GM18907 (cell line): ENCODE measurements around the gene LMNA.

ENCODE experiments used
- ATAC-seq: cut with Tn5 transposase; IDR thresholded peaks from one replicate; pipeline ENCODE4 v1.9.1; 2021; ENCODE audit warnings: mild to moderate bottlenecking, moderate library complexity; ENCODE audit not compliant: unreplicated experiment

The LMNA gene

DNA sequence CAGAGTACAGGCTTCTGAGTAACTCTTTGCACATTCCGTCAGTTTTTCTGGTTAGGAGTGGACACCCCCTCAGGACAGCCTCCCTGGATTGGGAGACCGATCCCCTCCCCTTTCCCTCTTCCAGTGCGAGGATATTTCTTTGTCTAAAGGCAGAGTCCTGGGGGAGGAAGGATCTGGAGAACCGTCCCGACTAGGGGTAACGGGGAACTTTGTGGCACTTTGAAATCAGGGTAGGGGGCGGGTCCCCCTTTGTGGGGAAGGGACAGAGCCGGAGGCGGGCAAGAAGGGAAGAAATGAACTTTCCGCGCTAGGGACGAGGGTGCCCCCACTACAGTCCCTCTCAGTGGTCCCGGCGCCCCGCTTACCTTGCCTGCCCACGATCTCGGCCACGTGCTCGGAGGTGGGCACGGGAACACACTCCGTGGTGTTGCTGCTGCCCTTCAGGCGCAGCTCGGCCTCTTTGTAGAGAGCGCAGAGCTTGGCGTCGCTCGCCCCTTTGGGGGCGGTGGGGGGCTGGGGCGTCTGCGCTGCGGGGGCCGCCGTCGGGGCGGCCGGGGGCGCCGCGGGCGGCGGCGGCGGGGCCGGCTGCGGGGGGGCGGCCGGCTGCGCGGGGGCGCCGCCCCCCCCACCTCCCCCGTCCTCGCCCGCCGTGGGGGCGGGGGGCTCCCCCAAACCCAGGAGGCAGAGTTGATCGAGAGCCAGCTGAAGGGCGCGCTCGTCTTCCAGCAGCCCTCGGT is 33.2 kb upstream of the LMNA start:
- no peak for ATAC-seq

DNA sequence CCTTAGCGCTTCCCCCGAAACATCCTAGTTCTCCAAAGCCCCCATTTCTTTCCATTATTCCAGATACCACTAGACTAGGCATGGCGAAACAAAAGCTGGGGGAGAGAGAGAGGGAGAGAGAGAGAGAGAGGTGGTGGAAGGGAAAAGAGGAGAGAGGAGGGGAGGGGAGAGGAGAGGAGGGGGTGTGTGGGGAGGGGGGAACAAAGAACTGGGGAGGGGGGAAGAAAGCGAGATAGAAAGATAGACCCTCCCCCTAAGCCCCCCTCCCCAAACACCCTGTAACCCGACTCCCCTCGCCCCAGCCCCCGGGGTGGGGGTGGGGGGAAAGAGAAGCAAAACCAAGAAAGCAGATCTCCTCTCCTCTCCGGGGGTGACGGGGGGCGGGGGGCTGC is 32.6 kb upstream of the LMNA start:
- no peak for ATAC-seq

DNA sequence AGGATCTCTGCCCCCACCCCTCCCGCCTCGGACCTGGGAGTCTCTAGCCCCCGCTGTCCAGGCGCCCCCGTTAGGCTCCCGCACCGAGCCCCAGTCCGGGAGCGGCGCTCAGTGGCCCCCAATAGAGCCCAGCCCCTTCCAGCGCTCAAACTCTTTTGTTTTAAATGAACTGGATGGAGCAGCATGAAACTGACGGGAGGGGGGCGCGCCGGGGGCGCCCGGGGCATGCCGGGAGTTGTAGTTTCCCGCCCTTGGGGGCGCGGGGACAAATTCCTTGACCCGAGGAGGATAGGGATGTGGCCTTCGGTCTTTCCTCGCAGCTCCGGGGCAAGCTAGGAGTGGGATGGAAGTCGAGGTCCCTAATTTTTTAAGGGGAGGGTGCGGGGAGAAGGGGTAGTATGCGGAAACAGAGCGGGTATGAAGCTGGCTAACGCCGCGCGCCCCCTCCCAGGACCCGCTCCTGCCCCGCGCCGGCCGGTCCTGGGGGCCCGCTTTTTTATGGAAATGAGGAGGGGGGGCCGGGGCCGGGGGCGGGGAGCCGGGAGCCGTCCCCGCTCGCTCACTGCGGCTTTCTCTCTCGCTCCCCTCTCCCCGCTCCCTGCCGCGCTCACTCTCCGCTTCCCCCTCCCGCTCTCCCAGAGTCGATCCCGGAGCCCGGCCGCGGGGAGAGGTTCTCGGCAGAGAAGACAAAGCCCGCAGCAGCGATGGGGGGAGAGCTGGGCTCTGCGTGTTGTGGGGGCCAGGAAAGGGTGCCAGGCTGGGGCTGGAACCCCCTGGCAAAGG is 32.0 kb upstream of the LMNA start, which contains the start of gene MEX3A:
TSS of gene MEX3A (minus strand) at position 157 of the 783 bp plus-strand sequence. CDS start 467 bp downstream, outside the sequence.
- peak; percentile 57 for ATAC-seq

DNA sequence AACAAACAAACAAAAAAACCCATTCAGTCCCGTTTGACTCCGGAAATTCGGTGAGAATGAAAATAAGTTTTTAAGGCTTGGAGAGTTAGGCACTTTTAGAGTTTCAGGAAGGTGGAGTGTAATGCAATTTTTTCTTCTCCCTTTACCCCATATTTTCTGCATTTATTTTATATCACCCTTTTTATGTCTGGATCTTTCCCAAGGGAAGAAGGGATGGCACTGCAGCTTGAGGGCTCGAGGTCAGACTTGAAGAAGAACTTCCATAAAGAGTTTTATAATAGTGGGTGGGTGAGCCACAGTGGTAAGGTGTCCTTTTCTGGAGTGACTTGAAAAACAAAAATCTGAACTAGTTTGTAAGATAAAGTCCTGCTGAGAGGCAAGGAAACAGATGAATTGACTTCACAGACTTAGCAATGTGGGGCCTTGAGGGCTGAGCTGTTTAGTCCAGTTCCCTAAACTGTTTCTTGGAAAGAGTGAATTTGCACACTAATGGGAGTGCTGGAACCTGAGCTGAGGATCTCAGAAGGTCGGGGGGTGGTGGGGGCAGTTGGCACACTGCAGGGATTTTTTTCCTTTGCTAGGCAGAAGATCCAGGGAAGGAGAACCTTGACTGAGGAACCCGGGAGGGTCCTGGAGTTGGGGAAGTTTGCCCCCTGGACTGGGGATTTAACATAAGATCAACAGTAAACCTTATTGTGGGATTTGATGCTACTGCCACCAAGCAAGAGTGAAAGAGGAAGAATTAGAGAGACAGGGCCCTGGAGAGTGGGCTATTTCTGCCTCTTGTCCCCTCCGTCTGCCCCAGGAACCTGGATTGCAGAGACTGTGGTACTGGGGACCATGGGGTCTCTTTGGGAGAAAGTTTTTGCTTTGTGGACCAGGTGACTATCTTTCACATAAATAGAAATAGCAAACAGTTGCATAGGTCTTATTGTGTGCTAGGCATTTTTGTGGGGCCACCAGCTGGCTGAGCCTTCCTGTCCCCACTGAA is 30.4 kb upstream of the LMNA start:
- no peak for ATAC-seq

DNA sequence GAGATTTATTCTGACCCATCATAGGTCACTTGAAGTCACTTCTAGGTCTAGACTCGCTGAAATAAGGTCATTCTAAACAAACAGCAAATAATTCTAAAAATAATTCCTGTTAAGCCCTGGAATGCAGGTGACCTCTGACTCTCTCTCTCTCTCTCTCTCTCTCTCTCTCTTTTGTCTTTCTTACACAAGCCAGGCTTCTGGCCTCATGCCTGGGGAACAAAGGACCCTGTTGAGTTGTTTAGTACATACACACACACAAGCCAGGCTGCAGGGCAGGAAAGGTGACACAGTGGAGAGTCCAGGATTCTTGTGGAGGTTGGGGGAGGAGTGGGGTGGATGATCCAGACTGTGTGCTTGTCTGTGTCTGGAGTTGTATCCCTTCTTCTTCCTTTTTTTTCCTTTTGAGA is 28.3 kb upstream of the LMNA start:
- no peak for ATAC-seq

DNA sequence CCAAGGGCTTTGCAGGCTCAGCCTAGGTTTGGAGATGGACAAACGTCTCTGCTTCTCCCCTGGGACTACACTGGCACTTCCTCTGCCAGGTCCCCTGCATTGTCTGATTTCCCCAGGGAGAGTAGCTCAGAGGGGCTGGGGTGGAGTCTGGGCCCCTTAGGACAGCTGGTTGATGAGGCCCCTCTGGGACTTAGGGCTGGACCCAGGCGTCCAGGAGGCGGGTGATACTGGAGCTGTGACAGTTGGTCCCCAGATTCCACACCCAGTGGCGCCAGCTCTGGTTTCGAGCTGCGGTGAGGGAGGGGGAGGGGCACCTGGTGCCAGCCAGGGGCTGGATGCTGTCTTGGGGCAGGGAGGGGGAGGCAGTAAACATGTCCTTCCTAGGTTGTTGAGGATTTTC is 24.8 kb upstream of the LMNA start:
- ATAC-seq, result no peak

DNA sequence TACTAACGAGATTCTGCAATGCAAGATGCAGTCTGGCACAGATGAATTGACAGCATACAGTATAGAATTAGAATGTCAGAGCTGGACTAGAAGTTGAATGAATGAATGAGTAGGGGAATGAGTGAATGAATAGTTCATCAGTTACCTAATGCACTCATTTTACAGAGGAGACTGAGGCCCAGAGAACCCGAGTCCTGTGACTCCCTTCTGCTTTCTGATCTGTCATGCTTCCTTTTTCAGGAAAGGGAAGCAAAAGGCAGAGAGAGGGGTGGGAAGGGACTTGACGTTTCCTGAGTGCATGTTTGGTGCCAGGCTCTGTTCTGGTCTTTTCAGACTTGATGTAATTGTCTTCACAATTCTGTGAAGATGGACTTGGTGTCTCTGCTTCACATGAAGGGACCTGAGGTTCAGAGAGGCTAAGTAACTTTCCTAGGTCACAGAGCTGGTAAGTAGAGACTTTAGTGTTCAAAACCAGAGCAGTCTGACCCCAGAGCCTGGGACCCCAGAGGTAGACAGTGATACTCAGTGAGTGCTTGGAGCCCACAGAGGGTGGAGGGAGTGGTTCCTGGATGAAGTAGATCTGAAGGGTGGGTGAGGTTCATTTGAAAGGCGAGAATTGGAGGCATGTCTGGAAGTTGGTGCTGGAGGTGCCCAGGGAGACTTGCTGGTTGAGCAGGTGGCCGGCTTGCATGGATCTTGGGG is 24.2 kb upstream of the LMNA start:
- ATAC-seq, result no peak

DNA sequence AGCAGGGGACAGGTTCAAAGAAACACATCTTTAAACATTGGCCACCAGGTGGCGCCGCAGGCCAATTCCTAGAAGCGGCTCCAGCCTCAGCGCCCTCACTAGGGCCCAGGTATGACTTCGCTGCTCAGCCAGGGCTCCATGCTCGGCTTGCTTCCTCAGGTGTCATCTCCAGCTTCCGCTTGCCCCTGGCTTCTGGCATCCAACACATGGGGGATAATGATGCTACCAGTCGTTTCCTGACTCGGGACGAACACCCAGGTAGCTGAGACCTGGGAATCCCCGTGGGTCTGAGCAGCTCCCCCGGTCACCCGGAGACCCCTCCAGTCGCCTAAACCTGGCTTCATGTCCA is 23.7 kb upstream of the LMNA start:
- peak; percentile 69 for ATAC-seq

DNA sequence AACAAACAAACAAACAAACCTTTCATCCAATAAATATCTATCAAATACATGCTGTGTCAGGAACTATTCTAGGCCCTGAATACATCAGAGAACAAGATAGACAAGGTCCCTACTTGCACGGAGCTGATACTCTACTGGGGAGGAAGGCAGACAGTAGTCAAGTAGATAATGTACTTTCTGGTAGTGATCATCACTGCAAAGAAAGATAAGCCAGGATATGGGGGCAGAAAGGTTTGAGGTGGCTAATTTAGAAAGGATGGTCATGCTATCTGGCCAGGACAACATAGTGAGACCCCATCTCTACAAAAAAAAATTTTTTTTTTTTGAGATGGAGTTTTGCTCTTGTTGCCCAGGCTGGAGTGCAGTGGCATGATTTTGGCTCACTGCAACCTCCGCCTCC is 22.9 kb upstream of the LMNA start:
- no peak for ATAC-seq

DNA sequence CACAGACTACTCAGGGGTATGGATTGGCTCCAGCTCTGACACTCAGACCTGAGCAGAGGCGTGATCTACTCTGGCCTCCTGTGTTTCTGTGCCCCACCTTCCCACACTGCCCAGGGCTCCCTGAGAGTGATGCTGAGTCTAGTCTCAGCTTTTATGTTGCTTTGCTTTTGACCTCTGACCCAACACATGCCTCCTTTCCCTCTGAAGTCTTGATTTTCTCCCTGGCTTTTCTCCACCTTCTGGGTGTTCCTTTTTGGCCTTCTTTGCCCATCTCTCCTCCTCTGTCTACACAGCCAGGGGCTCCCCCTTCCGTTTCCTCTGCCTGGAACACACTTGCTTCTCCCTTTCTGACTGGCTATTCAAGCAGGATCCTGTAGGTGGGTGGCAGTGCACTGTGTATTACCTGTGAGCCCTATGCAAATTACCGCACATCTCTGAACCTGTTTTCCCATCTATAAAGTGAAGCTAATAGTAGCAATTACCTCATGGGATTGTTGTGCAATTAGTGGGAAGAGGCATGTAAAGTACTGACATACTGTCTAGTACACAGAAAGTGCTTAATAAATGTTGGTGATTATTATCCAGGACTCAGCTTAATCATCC is 18.5 kb upstream of the LMNA start:
- ATAC-seq, result no peak

DNA sequence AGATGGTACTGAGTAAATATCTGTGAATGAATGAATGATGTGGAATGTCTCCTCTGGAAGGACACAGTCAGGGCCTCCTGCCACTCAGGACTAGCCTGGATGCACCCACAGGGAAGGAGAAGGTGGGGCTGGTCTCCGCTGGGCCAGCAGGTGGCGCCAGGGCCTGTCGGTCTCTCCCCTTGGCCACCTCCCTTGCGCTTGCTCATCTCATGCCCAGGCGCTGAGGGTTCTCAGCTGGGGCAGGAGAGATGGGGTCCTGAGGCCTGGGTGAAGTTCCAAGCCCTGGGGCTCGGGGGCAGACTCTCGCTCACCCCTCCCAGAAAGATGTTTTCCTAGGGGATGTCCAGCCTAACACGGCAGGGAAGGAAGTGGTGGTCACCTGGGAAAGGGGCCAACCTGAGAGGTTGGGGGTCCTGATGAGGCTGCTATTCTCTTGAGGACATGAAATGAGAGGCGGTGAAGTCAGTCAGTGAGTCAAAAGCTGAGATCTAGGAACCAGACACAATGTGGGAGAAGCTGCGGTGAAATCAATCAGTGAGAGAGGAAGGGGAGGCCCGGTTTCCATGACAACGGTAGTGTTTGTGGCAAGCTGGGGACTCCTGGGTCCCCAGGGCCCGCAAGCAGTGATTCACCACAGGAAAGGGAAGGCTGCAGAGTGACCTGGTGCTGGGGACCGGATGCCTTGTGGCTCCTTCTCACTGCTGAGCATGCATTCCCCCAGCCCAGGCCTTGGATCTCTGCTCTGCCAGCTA is 17.7 kb upstream of the LMNA start:
- ATAC-seq, result peak; percentile 67

DNA sequence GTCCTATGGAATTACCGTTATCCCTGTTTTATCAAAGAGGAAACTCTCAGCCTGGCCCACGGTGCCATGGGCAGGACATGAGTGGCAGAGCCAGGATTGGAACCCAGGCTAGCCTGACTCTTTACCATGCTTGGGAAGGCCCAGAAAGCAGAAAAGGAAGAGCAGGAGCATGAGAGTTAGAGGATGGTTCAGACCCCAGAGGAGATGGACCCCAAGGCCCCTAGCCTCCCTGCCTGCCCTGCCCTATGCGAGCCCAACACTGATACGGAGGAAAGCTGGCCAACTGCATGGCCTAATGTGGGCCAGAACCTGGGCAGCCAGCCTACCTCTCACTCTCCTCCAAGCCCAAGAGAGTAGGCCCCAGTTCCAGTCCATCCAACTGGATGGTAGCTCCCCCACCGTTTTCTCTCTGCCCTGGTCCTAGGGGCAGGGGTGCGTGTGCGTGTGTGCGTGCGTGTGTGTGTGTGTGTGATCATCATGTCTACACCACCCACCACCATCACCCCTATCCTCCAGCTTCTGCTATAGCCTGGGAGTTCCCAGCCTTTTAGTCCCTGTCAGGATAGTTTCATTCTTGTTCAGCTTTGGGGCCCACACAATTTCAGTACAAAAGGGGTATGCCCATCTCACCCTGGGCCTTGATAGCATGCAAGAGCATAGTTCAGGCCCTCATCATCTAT is 16.9 kb upstream of the LMNA start:
- ATAC-seq, result peak; percentile 27

DNA sequence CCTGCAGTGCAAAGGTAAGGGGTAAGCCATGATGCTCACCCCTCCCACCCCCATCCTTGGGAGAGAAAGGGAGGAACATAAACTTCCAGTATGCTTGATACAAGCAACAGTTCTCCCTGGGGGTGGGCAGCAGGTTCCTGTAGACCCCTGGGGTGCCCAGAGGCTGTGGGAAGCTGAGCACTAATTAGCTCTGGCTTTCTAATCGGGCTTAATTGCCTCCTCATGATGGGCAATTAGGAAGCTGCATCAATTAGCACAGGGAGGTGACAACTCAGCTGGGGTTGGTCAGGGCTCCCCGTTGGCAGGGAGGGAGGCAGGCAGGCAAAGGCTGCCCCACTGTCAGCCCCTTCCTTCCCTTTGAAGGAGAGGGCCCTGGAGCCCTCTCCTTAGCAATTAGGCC is 15.7 kb upstream of the LMNA start:
- ATAC-seq, result no peak

DNA sequence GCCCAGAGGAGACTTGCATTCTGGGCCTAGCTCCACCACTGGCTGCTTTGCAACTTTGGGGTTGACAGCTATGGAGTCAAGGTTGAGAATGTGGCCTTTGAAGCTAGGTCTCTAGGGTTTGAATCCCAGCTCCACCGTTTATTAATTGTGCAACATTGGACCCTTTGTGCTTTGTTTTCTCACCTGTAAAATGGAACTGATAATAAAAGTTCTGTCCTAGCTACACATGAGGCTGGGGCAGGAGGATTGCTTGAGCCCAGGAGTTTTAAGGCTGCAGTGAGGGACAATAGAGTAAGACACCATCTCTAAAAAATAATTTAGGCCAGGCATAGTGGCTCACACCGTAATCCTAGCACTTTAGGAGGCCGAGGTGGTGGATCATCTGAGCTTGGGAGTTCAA is 15.2 kb upstream of the LMNA start:
- no peak for ATAC-seq

DNA sequence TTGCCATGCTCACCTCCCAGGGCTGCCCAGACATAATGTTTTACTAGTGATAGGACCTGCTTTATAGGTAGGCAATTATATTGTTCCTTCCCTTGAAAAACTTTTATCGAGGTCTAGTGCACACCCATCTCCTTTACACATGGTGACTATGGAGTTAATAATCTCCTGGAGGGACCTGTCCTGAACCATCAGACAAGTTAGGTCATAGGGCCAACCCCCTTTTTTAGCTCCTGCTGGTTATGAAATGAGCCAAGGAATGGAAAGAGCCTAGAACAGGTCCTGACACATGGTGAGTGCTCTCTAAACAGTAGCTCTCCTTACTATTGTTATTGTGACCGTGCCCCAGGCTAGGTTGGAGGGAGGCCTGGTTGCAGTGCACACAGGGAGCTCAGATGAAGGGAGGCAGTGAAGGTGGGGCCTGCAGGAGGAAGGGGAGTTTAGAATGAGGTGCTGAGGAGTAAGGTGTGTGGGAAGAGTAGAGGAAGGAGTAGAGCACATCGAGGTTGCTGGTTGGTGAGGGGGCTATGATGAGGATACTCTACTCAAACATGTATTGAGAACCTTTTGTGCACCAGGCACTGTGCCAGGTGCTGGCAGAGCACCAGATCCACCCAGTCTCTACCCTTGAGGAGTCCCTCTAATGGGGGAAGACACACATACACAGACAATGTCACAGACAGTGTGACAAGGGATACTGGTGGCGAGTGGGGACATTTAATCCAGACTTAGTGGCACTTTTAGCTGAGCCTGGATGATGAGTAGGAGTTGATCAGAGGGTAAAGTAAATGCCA is 14.1 kb upstream of the LMNA start:
- no peak for ATAC-seq

DNA sequence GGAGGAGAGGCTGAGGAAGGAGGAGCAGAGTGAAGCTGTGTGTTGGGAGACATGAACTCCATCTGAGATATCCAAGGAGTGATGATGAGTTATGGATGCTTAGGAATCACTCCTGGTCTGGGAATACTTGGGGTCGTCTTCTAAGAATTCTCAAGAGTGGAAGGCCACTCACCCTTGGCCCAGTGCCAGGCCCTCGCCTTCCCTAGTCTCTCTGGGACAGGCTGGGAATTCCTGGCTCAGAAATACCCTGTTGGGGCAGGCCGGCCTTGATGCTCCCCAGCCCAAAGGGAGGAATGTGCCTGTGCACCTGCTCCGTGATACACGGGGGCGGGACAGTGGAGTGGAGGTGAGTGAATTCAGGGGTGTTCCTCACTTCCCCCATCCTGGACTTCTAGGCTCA is 12.6 kb upstream of the LMNA start:
- no peak for ATAC-seq

DNA sequence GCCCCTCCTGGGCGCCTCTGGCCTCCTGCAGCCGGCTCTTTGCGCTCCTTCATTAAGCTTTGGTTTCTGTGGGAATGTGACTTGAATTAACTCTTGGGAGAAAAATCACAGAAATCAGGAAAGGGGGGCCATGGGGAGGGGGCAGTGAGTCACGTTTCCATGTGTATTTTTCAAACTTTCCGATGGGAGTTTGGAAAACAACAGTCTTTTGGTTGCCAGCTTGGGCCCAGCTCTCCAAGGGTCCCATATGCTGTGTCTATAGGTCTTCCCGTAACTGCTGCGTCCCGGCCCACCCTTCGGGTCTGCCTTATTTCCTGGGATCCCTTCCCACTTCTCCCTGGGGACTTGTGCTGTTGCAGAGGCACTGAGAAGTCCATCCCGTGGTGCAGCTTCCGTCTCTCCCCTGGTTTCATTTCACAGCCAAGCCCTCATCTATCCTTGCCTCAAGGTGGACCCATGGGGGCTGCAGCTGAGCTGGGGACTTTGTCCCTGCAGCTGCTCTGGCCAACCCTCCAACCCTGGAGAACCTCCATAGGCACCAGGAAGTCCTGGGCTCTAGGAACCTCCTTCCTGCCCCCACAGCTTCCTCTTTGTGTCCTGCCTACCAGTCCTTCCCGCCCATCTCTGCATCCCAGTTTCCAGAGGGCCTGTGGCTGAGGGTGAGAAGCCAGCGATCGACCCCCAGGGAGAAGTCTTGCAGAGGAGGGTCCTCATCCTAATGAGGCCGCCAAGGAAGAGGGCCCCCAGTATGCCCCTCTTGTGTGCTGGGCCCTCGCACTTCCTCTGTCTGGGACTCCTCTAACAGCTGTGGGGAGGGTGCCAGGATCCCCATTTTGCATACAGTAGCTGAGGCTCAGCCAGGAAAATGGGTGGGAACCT is 11.6 kb upstream of the LMNA start:
- ATAC-seq, result no peak
